Neural cell (in vitro differentiated cells): Measurements from ENCODE around the gene USP26. TPM values are rescaled to one million over a fixed set of nuclear protein-coding genes. Genes with fewer than 3 reads are reported as not detected.
"Not testable (repeated sequence)": the region's sequence is repeated elsewhere in the genome, so short reads cannot be mapped to it uniquely, and the experiment has no call there.

Experiments
- H2AFZ ChIP-seq: fragments of 200-600, 300-800 bp; sonication (generic), shearing (Covaris generic); 2 replicates; pipeline ENCODE4 v1.6.0; 2014; ENCODE audit warnings: low read depth, mild to moderate bottlenecking, antibody characterized with exemption, low read length, moderate library complexity
- H3F3A ChIP-seq: fragments of 200-600 bp; shearing (Covaris generic); 2 replicates; pipeline ENCODE4 v1.6.1; 2016; ENCODE audit warnings: mild to moderate bottlenecking, moderate library complexity, mixed read lengths, antibody characterized with exemption, low read length; ENCODE audit not compliant: insufficient read depth, poor library complexity, severe bottlenecking
- H3K27ac ChIP-seq: fragments of 200-600, 300-800 bp; sonication (generic), shearing (Covaris generic); 2 replicates; pipeline ENCODE4 v1.5.1; 2014; ENCODE audit warnings: mild to moderate bottlenecking, low read length, moderate library complexity
- H3K27me3 ChIP-seq: fragments of 300-800, 200-600 bp; sonication (generic), shearing (Covaris generic); 2 replicates; pipeline ENCODE4 v1.6.0; 2014; ENCODE audit warnings: mild to moderate bottlenecking, low read depth, low read length, moderate library complexity; ENCODE audit not compliant: insufficient read depth
- H3K36me3 ChIP-seq: fragments of 300-800, 200-600 bp; sonication (generic), shearing (Covaris generic); 2 replicates; pipeline ENCODE4 v1.5.1; 2014; ENCODE audit warnings: mild to moderate bottlenecking, antibody characterized with exemption, low read length, moderate library complexity; ENCODE audit not compliant: insufficient read depth
- H3K4me2 ChIP-seq: fragments of 300-800, 200-600 bp; sonication (generic), shearing (Covaris generic); 2 replicates; pipeline ENCODE4 v1.6.0; 2014; ENCODE audit warnings: mild to moderate bottlenecking, low read length
- H3K4me3 ChIP-seq: fragments of 300-800, 200-600 bp; sonication (generic), shearing (Covaris generic); 2 replicates; pipeline ENCODE4 v1.5.1; 2014; ENCODE audit warnings: mild to moderate bottlenecking, low read length, moderate library complexity
- H3K79me2 ChIP-seq: fragments of 200-600 bp; shearing (Covaris generic); replicated peaks from 2 replicates; pipeline ENCODE4 v1.6.0; 2014; ENCODE audit warnings: mild to moderate bottlenecking, low read length, moderate library complexity; ENCODE audit not compliant: insufficient read depth
- H3K9ac ChIP-seq: fragments of 300-800, 200-600 bp; sonication (generic), shearing (Covaris generic); 2 replicates; pipeline ENCODE4 v1.6.1; 2016; ENCODE audit warnings: mild to moderate bottlenecking, low read length, mixed read lengths
- H3K9me2 ChIP-seq: fragments of 200-600 bp; shearing (Covaris generic); 2 replicates; pipeline ENCODE4 v1.6.1; 2016; ENCODE audit warnings: mild to moderate bottlenecking, low read length, mixed read lengths; ENCODE audit not compliant: insufficient read depth
- H3K9me3 ChIP-seq: fragments of 200-600, 300-800 bp; sonication (generic), shearing (Covaris generic); 2 replicates; pipeline ENCODE4 v1.6.1; 2016; ENCODE audit warnings: mild to moderate bottlenecking, mixed run types, low read length, moderate library complexity, mixed read lengths
- H4K20me1 ChIP-seq: fragments of 200-600 bp; shearing (Covaris generic); 2 replicates; pipeline ENCODE4 v1.6.1; 2016; ENCODE audit warnings: mild to moderate bottlenecking, mixed run types; ENCODE audit not compliant: insufficient read depth
- EP300 ChIP-seq: fragments of 450-650 bp; conservative IDR thresholded peaks from 2 replicates; pipeline ENCODE4 v1.6.1; 2014; ENCODE audit warnings: antibody characterized with exemption, mild to moderate bottlenecking, moderate library complexity; ENCODE audit not compliant: poor library complexity, severe bottlenecking
- EZH2 ChIP-seq: fragments of 200-600, 300-800 bp; shearing (Covaris generic), sonication (generic); IDR thresholded peaks from 2 replicates; pipeline ENCODE4 v1.6.1; 2014; ENCODE audit warnings: antibody characterized with exemption, low read length, borderline replicate concordance, mild to moderate bottlenecking; ENCODE audit not compliant: insufficient read depth, poor library complexity, severe bottlenecking
- MXI1 ChIP-seq: fragments of 450-650 bp; conservative IDR thresholded peaks from 2 replicates; pipeline ENCODE4 v1.6.1; 2014; ENCODE audit warnings: antibody characterized with exemption, mild to moderate bottlenecking; ENCODE audit not compliant: poor library complexity, severe bottlenecking
- POLR2AphosphoS5 ChIP-seq: IDR thresholded peaks from 2 replicates; pipeline ENCODE4 v1.6.1; 2012
- RAD21 ChIP-seq: fragments of 450-650 bp; conservative IDR thresholded peaks from 2 replicates; pipeline ENCODE4 v1.6.1; 2014; ENCODE audit warnings: antibody characterized with exemption, mild to moderate bottlenecking, moderate library complexity
- REST ChIP-seq: IDR thresholded peaks from 2 replicates; pipeline ENCODE4 v1.6.1; 2012; ENCODE audit warnings: borderline replicate concordance
- SMC3 ChIP-seq: fragments of 450-650 bp; conservative IDR thresholded peaks from 2 replicates; pipeline ENCODE4 v1.6.1; 2014; ENCODE audit warnings: antibody characterized with exemption, mild to moderate bottlenecking, moderate library complexity; ENCODE audit not compliant: poor library complexity
- TAF1 ChIP-seq: IDR thresholded peaks from 2 replicates; pipeline ENCODE4 v1.6.1; 2012; ENCODE audit warnings: low read depth
- polyA plus RNA-seq: library from polyadenylated mRNA; depleted of rRNA; stranded (reverse); fragments of >200 nt; gene quantifications from 2 replicates; pipeline ENCODE4 v1.2.3, GENCODE V29; 2014
- TF ChIP-seq, protein P1 (sequence below): fragments of 450-650 bp; IDR thresholded peaks from 2 replicates; pipeline ENCODE4 v1.5.1; 2014; ENCODE audit warnings: antibody characterized with exemption, mild to moderate bottlenecking, moderate library complexity; ENCODE audit not compliant: poor library complexity, severe bottlenecking

The USP26 gene
- polyA plus RNA-seq, 1 donor from 2014 or later, result not detected

DNA sequence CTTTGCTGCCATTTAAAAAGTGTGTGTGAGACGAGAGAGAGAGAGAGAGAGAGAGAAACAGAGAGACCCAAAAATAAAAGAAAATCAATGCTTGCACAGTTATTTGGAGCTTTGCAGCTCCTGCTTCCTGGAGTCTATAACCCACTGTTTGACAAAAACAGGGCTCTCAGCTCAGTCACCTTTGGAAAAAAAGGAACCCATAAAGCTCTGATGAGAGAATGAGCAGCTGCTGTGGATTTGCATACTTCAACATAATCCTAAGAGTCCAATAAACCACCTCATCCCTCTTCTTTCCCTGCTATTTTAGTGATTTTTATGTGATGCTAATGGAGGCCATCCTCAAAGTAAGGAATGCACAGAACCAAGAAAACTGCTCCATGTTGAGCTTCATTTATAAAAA is 50.3 kb downstream of the USP26 start (continued):
- no peak for TF ChIP-seq EZH2
- TF ChIP-seq EP300, result no peak

GRCh38 chrX:133045986-133046385 is 50.9 kb downstream of the USP26 start:
- no peak overlapping the region for H3K4me2 ChIP-seq
- H4K20me1 ChIP-seq, result no peaks in the 10 kb centered on the region
- H3K9ac ChIP-seq, result no peak overlapping the region
- H3K4me3 ChIP-seq, result no peak overlapping the region
- no peak overlapping the region for H2AFZ ChIP-seq
- H3K9me2 ChIP-seq, result no peaks in the 10 kb centered on the region
- H3F3A ChIP-seq, result no peaks in the 10 kb centered on the region
- H3K36me3 ChIP-seq, result no peaks in the 10 kb centered on the region
- H3K79me2 ChIP-seq, result no peaks in the 10 kb centered on the region
- H3K9me3 ChIP-seq, result no peaks in the 10 kb centered on the region
- no peaks in the 10 kb centered on the region for H3K27me3 ChIP-seq
- no peak overlapping the region for H3K27ac ChIP-seq
- TF ChIP-seq SMC3 (peak; percentile 26), POLR2AphosphoS5 (no peak)

DNA sequence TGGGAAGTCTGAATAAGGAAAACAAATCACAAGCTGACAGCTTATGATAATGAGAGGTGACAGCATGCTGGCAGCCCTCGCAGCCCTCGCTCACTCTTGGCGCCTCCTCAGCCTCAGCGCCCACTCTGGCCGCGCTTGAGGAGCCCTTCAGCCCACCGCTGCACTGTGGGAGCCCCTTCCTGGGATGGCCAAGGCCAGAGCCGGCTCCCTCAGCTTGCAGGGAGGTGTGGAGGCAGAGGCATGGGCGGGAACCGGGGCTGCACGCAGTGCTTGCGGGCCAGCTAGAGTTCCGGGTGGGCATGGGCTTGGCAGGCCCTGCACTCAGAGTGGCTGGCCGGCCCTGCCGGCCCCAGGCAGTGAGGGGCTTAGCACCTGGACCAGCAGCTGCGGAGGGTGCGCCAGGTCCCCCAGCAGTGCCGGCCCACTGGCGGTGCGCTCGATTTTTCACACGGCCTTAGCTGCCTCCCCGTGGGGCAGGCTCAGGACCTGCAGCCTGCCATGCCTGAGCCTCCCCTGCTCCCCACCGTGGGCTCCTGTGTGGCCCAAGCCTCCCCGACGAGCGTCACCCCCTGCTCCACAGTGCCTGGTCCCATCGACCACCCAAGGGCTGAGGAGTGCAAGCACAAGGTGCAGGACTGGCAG is 52.6 kb downstream of the USP26 start:
- H3K27ac ChIP-seq, H3K27me3 ChIP-seq, H3K4me3 ChIP-seq: not testable (repeated sequence)

DNA sequence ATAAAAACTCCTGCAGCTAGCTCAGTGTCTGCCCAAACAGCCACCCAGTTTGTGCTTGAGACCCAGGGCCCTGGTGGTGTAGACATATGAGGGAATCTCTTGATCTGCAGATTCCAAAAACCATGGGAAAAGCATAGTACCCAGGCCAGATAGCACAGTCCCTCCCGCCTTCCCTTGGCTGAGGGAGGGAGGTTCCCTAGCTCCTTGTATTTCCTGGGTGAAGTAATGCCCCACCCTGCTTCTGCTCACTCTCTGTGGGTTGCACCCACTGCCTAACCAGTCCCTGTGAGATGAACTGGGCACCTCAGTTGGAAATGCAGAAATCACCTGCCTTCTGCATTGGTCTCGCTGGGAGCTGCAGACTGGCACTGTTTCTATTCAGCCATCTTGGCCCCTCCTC is 54.6 kb downstream of the USP26 start:
- H3K4me3 ChIP-seq, result no peak overlapping the region
- H3K36me3 ChIP-seq, result no peaks in the 10 kb centered on the region
- no peaks in the 10 kb centered on the region for H4K20me1 ChIP-seq
- no peak for TF ChIP-seq REST
- TF ChIP-seq TAF1, result no peak
- TF ChIP-seq MXI1, result no peak
- TF ChIP-seq, protein P1, sequence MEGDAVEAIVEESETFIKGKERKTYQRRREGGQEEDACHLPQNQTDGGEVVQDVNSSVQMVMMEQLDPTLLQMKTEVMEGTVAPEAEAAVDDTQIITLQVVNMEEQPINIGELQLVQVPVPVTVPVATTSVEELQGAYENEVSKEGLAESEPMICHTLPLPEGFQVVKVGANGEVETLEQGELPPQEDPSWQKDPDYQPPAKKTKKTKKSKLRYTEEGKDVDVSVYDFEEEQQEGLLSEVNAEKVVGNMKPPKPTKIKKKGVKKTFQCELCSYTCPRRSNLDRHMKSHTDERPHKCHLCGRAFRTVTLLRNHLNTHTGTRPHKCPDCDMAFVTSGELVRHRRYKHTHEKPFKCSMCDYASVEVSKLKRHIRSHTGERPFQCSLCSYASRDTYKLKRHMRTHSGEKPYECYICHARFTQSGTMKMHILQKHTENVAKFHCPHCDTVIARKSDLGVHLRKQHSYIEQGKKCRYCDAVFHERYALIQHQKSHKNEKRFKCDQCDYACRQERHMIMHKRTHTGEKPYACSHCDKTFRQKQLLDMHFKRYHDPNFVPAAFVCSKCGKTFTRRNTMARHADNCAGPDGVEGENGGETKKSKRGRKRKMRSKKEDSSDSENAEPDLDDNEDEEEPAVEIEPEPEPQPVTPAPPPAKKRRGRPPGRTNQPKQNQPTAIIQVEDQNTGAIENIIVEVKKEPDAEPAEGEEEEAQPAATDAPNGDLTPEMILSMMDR, result no peak
- no peak for TF ChIP-seq POLR2AphosphoS5
- no peak for TF ChIP-seq RAD21
- TF ChIP-seq EP300, result no peak
- no peak for TF ChIP-seq EZH2
- no peak for TF ChIP-seq SMC3
- H3K4me2 ChIP-seq, result no peak overlapping the region
- no peak overlapping the region for H2AFZ ChIP-seq
- no peaks in the 10 kb centered on the region for H3F3A ChIP-seq
- no peaks in the 10 kb centered on the region for H3K9me3 ChIP-seq
- H3K9me2 ChIP-seq, result no peaks in the 10 kb centered on the region
- H3K27ac ChIP-seq, result no peak overlapping the region
- H3K27me3 ChIP-seq, result no peaks in the 10 kb centered on the region
- no peak overlapping the region for H3K9ac ChIP-seq
- H3K79me2 ChIP-seq, result no peaks in the 10 kb centered on the region

More for the DNA sequence above, 52.6 kb downstream of the USP26 start:
- H3K4me2 ChIP-seq, H3K9me2 ChIP-seq, H3K9me3 ChIP-seq, H3F3A ChIP-seq, H3K9ac ChIP-seq, H2AFZ ChIP-seq, H3K36me3 ChIP-seq, H3K79me2 ChIP-seq, H4K20me1 ChIP-seq: not testable (repeated sequence)
